Panc1 (cell line): ENCODE results near the gene VOPP1. TPM values are rescaled to one million over a fixed set of nuclear protein-coding genes. Genes with fewer than 3 reads are reported as not detected.

Experiments
- ATAC-seq: fragments of 200-7000 bp; cut with Tn5 transposase; 2 replicates; pipeline ENCODE4 v1.9.1; 2020; ENCODE audit warnings: mild to moderate bottlenecking, moderate library complexity
- BruUV-seq: library from RNA; stranded (reverse); fragments of 400-500 nt; replicated peaks from 2 replicates; lab custom pipeline; 2021; lab: Mats Ljungman, UMichigan
- CTCF ChIA-PET: fragments of 300-600 bp; sonication (Branson Sonifier 250); formaldehyde crosslinking; loops from one replicate; lab custom pipeline; 2022; ENCODE audit warnings: antibody characterized with exemption; lab: Charles Lee
- POLR2A ChIA-PET: fragments of 300-600 bp; sonication (Branson Sonifier 250); formaldehyde crosslinking; loops from one replicate; lab custom pipeline; 2022; ENCODE audit warnings: antibody characterized with exemption; lab: Charles Lee
- DNase-seq: peaks from one replicate; pipeline ENCODE4 v3.0.0-alpha.2; 2010; ENCODE audit warnings: low read depth, low spot score
- H3K27ac ChIP-seq: 2 replicates; pipeline ENCODE4 v1.5.1; 2011; ENCODE audit warnings: mild to moderate bottlenecking, low read length, inconsistent platforms
- H3K27me3 ChIP-seq: fragments of 200-500 bp; sonication (Bioruptor generic); 2 replicates; pipeline ENCODE4 v1.6.0; 2014; ENCODE audit warnings: low read length, inconsistent platforms; ENCODE audit not compliant: control insufficient read depth, insufficient read depth
- H3K36me3 ChIP-seq: fragments of 200-500 bp; sonication (Bioruptor generic); 2 replicates; pipeline ENCODE4 v1.5.1; 2014; ENCODE audit warnings: inconsistent platforms, mild to moderate bottlenecking, low read length, moderate library complexity; ENCODE audit not compliant: control insufficient read depth, insufficient read depth
- H3K4me1 ChIP-seq: 2 replicates; pipeline ENCODE4 v1.5.1; 2011; ENCODE audit warnings: inconsistent platforms, mild to moderate bottlenecking, low read length, moderate library complexity; ENCODE audit not compliant: control insufficient read depth, insufficient read depth
- H3K4me3 ChIP-seq, 2 experiments: 2 replicates each; pipeline ENCODE4 v1.5.1; 2011 to 2012; ENCODE audit warnings: low read depth in 2 of 2, low read length in 2 of 2, mild to moderate bottlenecking in 2 of 2, inconsistent platforms in 1 of 2, moderate library complexity in 1 of 2
- H3K9me3 ChIP-seq: fragments of 200-500 bp; sonication (Bioruptor generic); 2 replicates; pipeline ENCODE4 v1.5.1; 2014; ENCODE audit warnings: low read depth, mild to moderate bottlenecking, inconsistent platforms, low read length, moderate library complexity; ENCODE audit not compliant: control insufficient read depth, insufficient read depth
- CTCF ChIP-seq: fragments of 450-650 bp; IDR thresholded peaks from 2 replicates; pipeline ENCODE4 v1.5.1; 2017; ENCODE audit warnings: mild to moderate bottlenecking
- POLR2AphosphoS5 ChIP-seq: IDR thresholded peaks from 2 replicates; pipeline ENCODE4 v1.6.1; 2012; ENCODE audit warnings: mild to moderate bottlenecking, low read depth, low read length, moderate library complexity
- REST ChIP-seq, 2 experiments: IDR thresholded peaks; 2 replicates each; pipeline ENCODE4 v1.6.1; 2011 to 2012; ENCODE audit warnings: low read depth in 2 of 2, control low read depth in 1 of 2, low read length in 1 of 2, mild to moderate bottlenecking in 1 of 2, moderate library complexity in 1 of 2; ENCODE audit not compliant: insufficient read depth in 1 of 2
- SIN3A ChIP-seq: IDR thresholded peaks from 2 replicates; pipeline ENCODE4 v1.6.1; 2012; ENCODE audit warnings: low read depth, mild to moderate bottlenecking, low read length, moderate library complexity, borderline replicate concordance; ENCODE audit not compliant: insufficient read depth
- TCF7L2 ChIP-seq: IDR thresholded peaks from 2 replicates; pipeline ENCODE4 v1.6.1; 2011; ENCODE audit warnings: mild to moderate bottlenecking, low read depth, low read length, inconsistent platforms
- in situ Hi-C: cut with HindIII; loops from 2 replicates; pipeline ENCODE4 v1.10.0; 2016; ENCODE audit warnings: low sequenced_read_pairs, low pct_unique_long_range_greater_than_20kb
- intact Hi-C: fragments of 100-400 bp; cut with micrococcal nuclease; formaldehyde crosslinking; loops from one replicate; pipeline ENCODE4 v1.10.0; 2022; ENCODE audit not compliant: unreplicated experiment
- total RNA-seq: library from RNA; stranded (reverse); gene quantifications from one replicate; pipeline ENCODE4 v1.2.1, GENCODE V29; 2021; ENCODE audit not compliant: unreplicated experiment

VOPP1 gene
- total RNA-seq, 1 experiment from 2014 or later = 131 TPM

- BruUV-seq = no TSS peak
- no peaks in the 10 kb centered on the region for H3K4me1 ChIP-seq
- POLR2A ChIA-PET = no interaction called here
These were observed 108.5 kb downstream of the VOPP1 start for GRCh38 chr7:55463686-55464262.

GRCh38 chr7:55458351-55458750 is 114.0 kb downstream of the VOPP1 start:
- TF ChIP-seq SIN3A (no peak), CTCF (no peak), TCF7L2 (no peak), REST (IDR thresholded peaks at IDR 0.05; ENCODE audit: insufficient read depth in 1 of 2, low read depth in 2 of 2, low read length in 1 of 2) (no peak), POLR2AphosphoS5 (no peak)
- no peak overlapping the region for H3K4me3 ChIP-seq
- DNase-seq (no peak), ATAC-seq (no peak)
- no TSS peak for BruUV-seq
- intact Hi-C loops (no loop called here), in situ Hi-C loops (no loop called here)
- CTCF ChIA-PET = no interaction called here
- no peak overlapping the region for H3K27ac ChIP-seq
- POLR2A ChIA-PET = no interaction called here
- no peaks in the 10 kb centered on the region; the same call in 1 of the 2 replicates for H3K9me3 ChIP-seq
- no peaks in the 10 kb centered on the region for H3K4me1 ChIP-seq
- no peaks in the 10 kb centered on the region for H3K27me3 ChIP-seq
- H3K36me3 ChIP-seq = no peaks in the 10 kb centered on the region

More at GRCh38 chr7:55463686-55464262, 108.5 kb downstream of the VOPP1 start:
- no peak for DNase-seq
- Histone ChIP-seq H3K27me3 (no peaks in the 10 kb centered on the region), H3K36me3 (no peaks in the 10 kb centered on the region), H3K4me3 (no peak overlapping the region), H3K27ac (no peak overlapping the region), H3K9me3 (peaks cover 6% of the 10 kb centered on the region; the same call in 1 of the 2 replicates)
- intact Hi-C loops (no loop called here), in situ Hi-C loops (no loop called here)
- ATAC-seq = no peak
- CTCF ChIA-PET = no interaction called here
- TF ChIP-seq SIN3A (no peak), POLR2AphosphoS5 (no peak), REST (IDR thresholded peaks at IDR 0.05; ENCODE audit: insufficient read depth in 1 of 2, low read depth in 2 of 2, low read length in 1 of 2) (no peak), TCF7L2 (no peak), CTCF (no peak)
